OCI-LY1 (cell line): ENCODE results near the gene ZNF346.

Source experiments
- EZH2 ChIP-seq: fragments of 200-600 bp; sonication (generic), shearing (Covaris generic); IDR thresholded peaks from 2 replicates; pipeline ENCODE4 v1.8.0; 2017; ENCODE audit warnings: borderline replicate concordance, mixed run types, mild to moderate bottlenecking, antibody characterized with exemption, low read length, moderate library complexity, mixed read lengths
- TF ChIP-seq, protein P1 (sequence below): fragments of 200-600 bp; sonication (generic), shearing (Covaris generic); IDR thresholded peaks from 2 replicates; pipeline ENCODE4 v1.5.1; 2017; ENCODE audit warnings: mild to moderate bottlenecking, antibody characterized with exemption, low read length, moderate library complexity, mixed read lengths

- TF ChIP-seq EZH2, result no peak
- TF ChIP-seq, protein P1, sequence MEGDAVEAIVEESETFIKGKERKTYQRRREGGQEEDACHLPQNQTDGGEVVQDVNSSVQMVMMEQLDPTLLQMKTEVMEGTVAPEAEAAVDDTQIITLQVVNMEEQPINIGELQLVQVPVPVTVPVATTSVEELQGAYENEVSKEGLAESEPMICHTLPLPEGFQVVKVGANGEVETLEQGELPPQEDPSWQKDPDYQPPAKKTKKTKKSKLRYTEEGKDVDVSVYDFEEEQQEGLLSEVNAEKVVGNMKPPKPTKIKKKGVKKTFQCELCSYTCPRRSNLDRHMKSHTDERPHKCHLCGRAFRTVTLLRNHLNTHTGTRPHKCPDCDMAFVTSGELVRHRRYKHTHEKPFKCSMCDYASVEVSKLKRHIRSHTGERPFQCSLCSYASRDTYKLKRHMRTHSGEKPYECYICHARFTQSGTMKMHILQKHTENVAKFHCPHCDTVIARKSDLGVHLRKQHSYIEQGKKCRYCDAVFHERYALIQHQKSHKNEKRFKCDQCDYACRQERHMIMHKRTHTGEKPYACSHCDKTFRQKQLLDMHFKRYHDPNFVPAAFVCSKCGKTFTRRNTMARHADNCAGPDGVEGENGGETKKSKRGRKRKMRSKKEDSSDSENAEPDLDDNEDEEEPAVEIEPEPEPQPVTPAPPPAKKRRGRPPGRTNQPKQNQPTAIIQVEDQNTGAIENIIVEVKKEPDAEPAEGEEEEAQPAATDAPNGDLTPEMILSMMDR, result no peak
Observed at GRCh38 chr5:177123789-177124485, 101.4 kb downstream of the ZNF346 start.
